A549 (cell line): ENCODE results near the gene ANKRD55. TPM values are rescaled to one million over a fixed set of nuclear protein-coding genes. Genes with fewer than 3 reads are reported as not detected.

Source experiments
- ATAC-seq, 2 experiments: fragments of 200-7000 bp in 1 of 2; fragments of >200 bp in 1 of 2; cut with Nextera tagmentation in 1 of 2; cut with Tn5 transposase in 1 of 2; 3 replicates each; pipeline versions ENCODE4 v1.8.0 to v1.9.1; 2018 to 2020; ENCODE audit warnings: mild to moderate bottlenecking in 1 of 2, moderate library complexity in 1 of 2
- CTCF ChIA-PET: fragments of 300-600 bp; sonication (Branson Sonifier 250); formaldehyde crosslinking; extraction: SDS; loops from one replicate; lab custom pipeline; 2021; ENCODE audit warnings: antibody characterized with exemption, inconsistent platforms; lab: Yijun Ruan, JAX
- POLR2A ChIA-PET: fragments of 350-600 bp; formaldehyde crosslinking; extraction: SDS; loops from one replicate; lab custom pipeline; 2021; ENCODE audit warnings: antibody characterized with exemption, inconsistent platforms; lab: Yijun Ruan, JAX
- DNase-seq, 2 experiments: peaks; one replicate each; pipeline versions ENCODE4 v3.0.0 to v3.0.0-alpha.2; 2011 to 2016; ENCODE audit warnings: low read depth in 1 of 2, low spot score in 1 of 2
- FAIRE-seq: peaks from 2 replicates; lab custom pipeline; 2011; peaks lifted over from hg19 to GRCh38; lab: Jason Lieb, UNC
- H3K27ac ChIP-seq, 2 experiments: fragments of >200 bp; sonication (Bioruptor Twin); formaldehyde crosslinking; 3 replicates each; pipeline ENCODE4 v1.5.1; 2016 to 2017
- H3K4me1 ChIP-seq: fragments of >200 bp; sonication (Bioruptor Twin); formaldehyde crosslinking; 3 replicates; pipeline ENCODE4 v1.6.1; 2016
- H3K4me2 ChIP-seq: fragments of >200 bp; sonication (Bioruptor Twin); formaldehyde crosslinking; 3 replicates; pipeline ENCODE4 v1.6.1; 2016
- H3K4me3 ChIP-seq: fragments of >200 bp; sonication (Bioruptor Twin); formaldehyde crosslinking; 3 replicates; pipeline ENCODE4 v1.5.1; 2016
- H3K9me3 ChIP-seq: fragments of >200 bp; sonication (Bioruptor Twin); formaldehyde crosslinking; 3 replicates; pipeline ENCODE4 v1.6.1; 2016
- CBX2 ChIP-seq: fragments of 200-600 bp; sonication (generic); IDR thresholded peaks from 2 replicates; pipeline ENCODE4 v1.6.1; 2016; ENCODE audit warnings: low read depth, mild to moderate bottlenecking, borderline replicate concordance
- CEBPB ChIP-seq, 2 experiments: fragments of >200 bp in 1 of 2; sonication (Bioruptor Twin) in 1 of 2; formaldehyde crosslinking in 1 of 2; IDR thresholded peaks; 2 replicates each; pipeline ENCODE4 v1.6.1; 2012 to 2016
- FOSB ChIP-seq: fragments of 250-450 bp; sonication (Bioruptor Pico); IDR thresholded peaks from 2 replicates; pipeline ENCODE4 v1.5.0; 2020; ENCODE audit warnings: mild to moderate bottlenecking, moderate library complexity
- FOXS1 ChIP-seq: fragments of 250-450 bp; sonication (Bioruptor Pico); IDR thresholded peaks from 2 replicates; pipeline ENCODE4 v1.5.0; 2020; ENCODE audit warnings: mild to moderate bottlenecking, moderate library complexity
- GATA3 ChIP-seq: IDR thresholded peaks from 2 replicates; pipeline ENCODE4 v1.6.1; 2012; ENCODE audit warnings: borderline replicate concordance
- HDAC2 ChIP-seq: fragments of 200-600 bp; sonication (generic); IDR thresholded peaks from 2 replicates; pipeline ENCODE4 v1.6.1; 2016
- HOXB13 ChIP-seq: fragments of 250-450 bp; sonication (Bioruptor Pico); IDR thresholded peaks from 2 replicates; pipeline ENCODE4 v1.5.0; 2020; ENCODE audit warnings: low read depth, mild to moderate bottlenecking, moderate library complexity
- JUNB ChIP-seq: fragments of >200 bp; sonication (Bioruptor Twin); formaldehyde crosslinking; IDR thresholded peaks from 2 replicates; pipeline ENCODE4 v1.6.1; 2016
- KDM1A ChIP-seq: fragments of 200-600 bp; sonication (generic); IDR thresholded peaks from 2 replicates; pipeline ENCODE4 v1.6.1; 2016; ENCODE audit warnings: low read depth, mild to moderate bottlenecking
- KDM5A ChIP-seq: fragments of 200-600 bp; sonication (generic); IDR thresholded peaks from 2 replicates; pipeline ENCODE4 v1.6.1; 2016; ENCODE audit warnings: antibody characterized with exemption, mild to moderate bottlenecking
- MAX ChIP-seq: IDR thresholded peaks from 2 replicates; pipeline ENCODE4 v1.6.1; 2012
- MAZ ChIP-seq: fragments of 150-350 bp; IDR thresholded peaks from 2 replicates; pipeline ENCODE4 v1.6.1; 2014; ENCODE audit warnings: antibody characterized with exemption, low read depth, low read length, borderline replicate concordance
- NFE2L2 ChIP-seq: fragments of 150-350 bp; conservative IDR thresholded peaks from 2 replicates; pipeline ENCODE4 v1.6.1; 2014; ENCODE audit warnings: low read length
- POLR2A ChIP-seq: IDR thresholded peaks from 2 replicates; pipeline ENCODE4 v1.6.1; 2012; ENCODE audit warnings: mild to moderate bottlenecking, low read length
- RAD21 ChIP-seq, 2 experiments: fragments of >200 bp in 1 of 2; sonication (Bioruptor Twin) in 1 of 2; formaldehyde crosslinking in 1 of 2; IDR thresholded peaks in 1 of 2; conservative IDR thresholded peaks in 1 of 2; 2 replicates in 1 of 2; 3 replicates in 1 of 2; pipeline ENCODE4 v1.6.1; 2012 to 2018; ENCODE audit warnings: inconsistent platforms in 1 of 2
- RARB ChIP-seq: fragments of 250-450 bp; sonication (Bioruptor Pico); IDR thresholded peaks from 2 replicates; pipeline ENCODE4 v1.8.0; 2021; ENCODE audit warnings: mild to moderate bottlenecking, moderate library complexity
- RCOR1 ChIP-seq: fragments of 150-350 bp; IDR thresholded peaks from 2 replicates; pipeline ENCODE4 v1.6.1; 2014; ENCODE audit warnings: antibody characterized with exemption, low read length, low read depth
- USF2 ChIP-seq: fragments of 450-650 bp; IDR thresholded peaks from 2 replicates; pipeline ENCODE4 v1.6.1; 2014; ENCODE audit warnings: antibody characterized with exemption
- ZNF302 ChIP-seq: fragments of 250-450 bp; sonication (Bioruptor Pico); IDR thresholded peaks from 2 replicates; pipeline ENCODE4 v1.9.0; 2021; ENCODE audit warnings: inconsistent platforms, mild to moderate bottlenecking, moderate library complexity
- WGBS: methylation state at CpG from one replicate; pipeline ENCODE4 v1.1.6; 2017; ENCODE audit errors: missing lambda C conversion rate; 5-methylcytosine and 5-hydroxymethylcytosine counted together
- polyA plus RNA-seq, 4 experiments: library from polyadenylated mRNA; depleted of rRNA in 3 of 4; stranded (reverse); fragments of >200 nt; fragmentation: RNase III in 1 of 4; extraction: RNeasy Plus Mini Kit Qiagen cat#74134 plus additional on column Dnase treatment in 1 of 4; gene quantifications; 2 replicates in 3 of 4; 3 replicates in 1 of 4; pipeline ENCODE4 v1.2.3, GENCODE V29; 2011 to 2017
- TF ChIP-seq, protein P1 (sequence below): IDR thresholded peaks from 2 replicates; pipeline ENCODE4 v1.6.1; 2012
- TF ChIP-seq, protein P2 (sequence below): fragments of 250-450 bp; sonication (Bioruptor Pico); IDR thresholded peaks from 2 replicates; pipeline ENCODE4 v1.5.0; 2021; ENCODE audit warnings: mild to moderate bottlenecking, moderate library complexity, borderline replicate concordance
- TF ChIP-seq, protein P3 (sequence below): fragments of >200 bp; sonication (Bioruptor Twin); formaldehyde crosslinking; IDR thresholded peaks from 2 replicates; pipeline ENCODE4 v1.6.1; 2016
- TF ChIP-seq, protein P4 (sequence below): fragments of 200-600 bp; sonication (generic); IDR thresholded peaks from 2 replicates; pipeline ENCODE4 v1.6.1; 2016; ENCODE audit warnings: antibody characterized with exemption, mild to moderate bottlenecking, moderate library complexity

ANKRD55 gene
- polyA plus RNA-seq, 2 of the 4 experiments (the other 2 are of a cell fraction), result 0.10 to 0.30 TPM

DNA sequence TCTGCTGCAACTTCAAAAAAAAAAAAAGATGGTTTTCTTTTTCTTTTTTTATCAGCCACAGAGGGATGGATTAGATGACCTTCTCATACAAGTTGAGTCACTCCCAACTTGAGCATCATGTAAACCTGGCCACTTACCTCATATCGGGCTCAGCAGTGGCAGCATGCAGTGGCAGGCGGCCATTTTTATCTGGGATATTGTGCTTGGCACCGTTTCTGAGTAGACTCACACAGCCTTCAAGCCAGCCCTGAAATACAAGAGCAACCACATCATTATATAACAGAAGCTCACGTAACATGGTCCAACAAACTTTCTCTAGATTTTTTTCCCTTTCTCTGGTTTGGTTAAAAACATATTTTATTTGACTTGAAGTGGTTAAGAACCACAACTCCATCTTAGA, 62.6 kb downstream of the ANKRD55 start:
- ATAC-seq (no peak), DNase-seq (no peak), FAIRE-seq (no peak)
- peak overlapping the region in 1 of 2 experiments; percentile 32; a peak in 2 of 6 replicates for H3K27ac ChIP-seq
- CTCF ChIA-PET, result interaction anchor here (1.0 kb wide), 2 partner anchors 15 to 17 kb away, joined by 4 read pairs; no protein-coding TSS in a partner anchor
- no peak overlapping the region for H3K4me2 ChIP-seq
- POLR2A ChIA-PET, result no interaction called here
- H3K9me3 ChIP-seq, result no peaks in the 10 kb centered on the region
- H3K4me1 ChIP-seq, result peaks cover 46% of the 10 kb centered on the region
- WGBS, result 82% methylated on average over 4 of the region's 4 CpGs
- TF ChIP-seq RCOR1 (no peak), RARB (CRISPR knock-in tag) (no peak), HDAC2 (no peak), NFE2L2 (no peak), RAD21 (conservative IDR thresholded peaks at IDR 0.05 in 1 of 2, IDR thresholded peaks at IDR 0.05 in 1 of 2) (no peak), FOSB (CRISPR knock-in tag) (no peak)
- TF ChIP-seq, protein P1, sequence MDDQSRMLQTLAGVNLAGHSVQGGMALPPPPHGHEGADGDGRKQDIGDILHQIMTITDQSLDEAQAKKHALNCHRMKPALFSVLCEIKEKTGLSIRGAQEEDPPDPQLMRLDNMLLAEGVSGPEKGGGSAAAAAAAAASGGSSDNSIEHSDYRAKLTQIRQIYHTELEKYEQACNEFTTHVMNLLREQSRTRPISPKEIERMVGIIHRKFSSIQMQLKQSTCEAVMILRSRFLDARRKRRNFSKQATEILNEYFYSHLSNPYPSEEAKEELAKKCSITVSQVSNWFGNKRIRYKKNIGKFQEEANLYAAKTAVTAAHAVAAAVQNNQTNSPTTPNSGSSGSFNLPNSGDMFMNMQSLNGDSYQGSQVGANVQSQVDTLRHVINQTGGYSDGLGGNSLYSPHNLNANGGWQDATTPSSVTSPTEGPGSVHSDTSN, result no peak
- TF ChIP-seq, all 56 proteins: peak for 0
- no peak overlapping the region for H3K4me3 ChIP-seq

DNA sequence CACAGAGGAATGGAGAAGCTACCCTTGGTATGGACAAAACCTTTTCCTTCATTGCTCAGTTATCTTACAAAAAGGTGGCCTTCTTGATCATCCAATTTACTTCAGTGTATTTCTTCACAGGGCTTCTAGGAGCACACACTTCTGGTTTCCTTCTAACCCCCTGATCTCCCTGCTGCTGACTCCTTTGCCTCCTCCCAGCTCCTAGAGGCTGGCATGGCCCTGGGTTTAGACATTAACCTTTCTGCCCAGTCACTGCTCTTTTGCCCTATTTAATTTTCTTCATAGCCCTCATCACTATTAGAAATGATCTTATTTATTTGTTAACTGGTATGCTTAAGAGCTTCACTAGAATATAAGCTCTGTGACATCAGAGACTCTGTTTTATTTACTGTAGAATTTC, 63.2 kb downstream of the ANKRD55 start:
- H3K27ac ChIP-seq, result peak overlapping the region; percentile 14 to 71; a peak in 5 of 6 replicates
- TF ChIP-seq KDM5A (no peak), CBX2 (no peak), RAD21 (conservative IDR thresholded peaks at IDR 0.05 in 1 of 2, IDR thresholded peaks at IDR 0.05 in 1 of 2) (no peak), ZNF302 (CRISPR knock-in tag) (no peak), FOSB (CRISPR knock-in tag) (no peak), MAX (no peak), FOXS1 (CRISPR knock-in tag) (no peak), RCOR1 (no peak), KDM1A (no peak), CEBPB (IDR thresholded peaks at IDR 0.05) (no peak), MAZ (no peak), JUNB (no peak), POLR2A (no peak), GATA3 (no peak), USF2 (no peak), HOXB13 (no peak)
- TF ChIP-seq, protein P2, sequence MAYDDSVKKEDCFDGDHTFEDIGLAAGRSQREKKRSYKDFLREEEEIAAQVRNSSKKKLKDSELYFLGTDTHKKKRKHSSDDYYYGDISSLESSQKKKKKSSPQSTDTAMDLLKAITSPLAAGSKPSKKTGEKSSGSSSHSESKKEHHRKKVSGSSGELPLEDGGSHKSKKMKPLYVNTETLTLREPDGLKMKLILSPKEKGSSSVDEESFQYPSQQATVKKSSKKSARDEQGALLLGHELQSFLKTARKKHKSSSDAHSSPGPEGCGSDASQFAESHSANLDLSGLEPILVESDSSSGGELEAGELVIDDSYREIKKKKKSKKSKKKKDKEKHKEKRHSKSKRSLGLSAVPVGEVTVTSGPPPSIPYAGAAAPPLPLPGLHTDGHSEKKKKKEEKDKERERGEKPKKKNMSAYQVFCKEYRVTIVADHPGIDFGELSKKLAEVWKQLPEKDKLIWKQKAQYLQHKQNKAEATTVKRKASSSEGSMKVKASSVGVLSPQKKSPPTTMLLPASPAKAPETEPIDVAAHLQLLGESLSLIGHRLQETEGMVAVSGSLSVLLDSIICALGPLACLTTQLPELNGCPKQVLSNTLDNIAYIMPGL, result no peak
- TF ChIP-seq, protein P3, sequence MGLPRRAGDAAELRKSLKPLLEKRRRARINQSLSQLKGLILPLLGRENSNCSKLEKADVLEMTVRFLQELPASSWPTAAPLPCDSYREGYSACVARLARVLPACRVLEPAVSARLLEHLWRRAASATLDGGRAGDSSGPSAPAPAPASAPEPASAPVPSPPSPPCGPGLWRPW, result no peak
- TF ChIP-seq, protein P4, sequence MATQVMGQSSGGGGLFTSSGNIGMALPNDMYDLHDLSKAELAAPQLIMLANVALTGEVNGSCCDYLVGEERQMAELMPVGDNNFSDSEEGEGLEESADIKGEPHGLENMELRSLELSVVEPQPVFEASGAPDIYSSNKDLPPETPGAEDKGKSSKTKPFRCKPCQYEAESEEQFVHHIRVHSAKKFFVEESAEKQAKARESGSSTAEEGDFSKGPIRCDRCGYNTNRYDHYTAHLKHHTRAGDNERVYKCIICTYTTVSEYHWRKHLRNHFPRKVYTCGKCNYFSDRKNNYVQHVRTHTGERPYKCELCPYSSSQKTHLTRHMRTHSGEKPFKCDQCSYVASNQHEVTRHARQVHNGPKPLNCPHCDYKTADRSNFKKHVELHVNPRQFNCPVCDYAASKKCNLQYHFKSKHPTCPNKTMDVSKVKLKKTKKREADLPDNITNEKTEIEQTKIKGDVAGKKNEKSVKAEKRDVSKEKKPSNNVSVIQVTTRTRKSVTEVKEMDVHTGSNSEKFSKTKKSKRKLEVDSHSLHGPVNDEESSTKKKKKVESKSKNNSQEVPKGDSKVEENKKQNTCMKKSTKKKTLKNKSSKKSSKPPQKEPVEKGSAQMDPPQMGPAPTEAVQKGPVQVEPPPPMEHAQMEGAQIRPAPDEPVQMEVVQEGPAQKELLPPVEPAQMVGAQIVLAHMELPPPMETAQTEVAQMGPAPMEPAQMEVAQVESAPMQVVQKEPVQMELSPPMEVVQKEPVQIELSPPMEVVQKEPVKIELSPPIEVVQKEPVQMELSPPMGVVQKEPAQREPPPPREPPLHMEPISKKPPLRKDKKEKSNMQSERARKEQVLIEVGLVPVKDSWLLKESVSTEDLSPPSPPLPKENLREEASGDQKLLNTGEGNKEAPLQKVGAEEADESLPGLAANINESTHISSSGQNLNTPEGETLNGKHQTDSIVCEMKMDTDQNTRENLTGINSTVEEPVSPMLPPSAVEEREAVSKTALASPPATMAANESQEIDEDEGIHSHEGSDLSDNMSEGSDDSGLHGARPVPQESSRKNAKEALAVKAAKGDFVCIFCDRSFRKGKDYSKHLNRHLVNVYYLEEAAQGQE, result no peak
- H3K4me2 ChIP-seq, result peak overlapping the region; percentile 25
- H3K4me3 ChIP-seq, result no peak overlapping the region
- FAIRE-seq, result no peak
- ATAC-seq, result peak in 1 of 2 experiments; percentile 58; a peak in 2 of 6 replicates
- H3K4me1 ChIP-seq, result peaks cover 40% of the 10 kb centered on the region
- no peak for DNase-seq
- CTCF ChIA-PET, result interaction anchor here (0.9 to 1.0 kb wide), 2 partner anchors 16 to 235 kb away, joined by 3 to 4 read pairs; no protein-coding TSS in a partner anchor
- no peaks in the 10 kb centered on the region for H3K9me3 ChIP-seq
- POLR2A ChIA-PET, result no interaction called here
